Spleen (tissue), 11 donors: ENCODE data around the gene TLCD5. TPM values are rescaled to one million over a fixed set of nuclear protein-coding genes. Genes with fewer than 3 reads are reported as not detected.

Experiments used
- DNase-seq: peaks from one replicate; pipeline ENCODE4 v3.0.0-alpha.2; 2020
- H3K27ac ChIP-seq, 8 donors: fragments of 200-600 bp; sonication (generic) in 7 of 8; 1 replicate in 4 of 8; 2 replicates in 4 of 8; pipeline versions ENCODE4 v1.5.0 to v1.8.0; 2016 to 2021; ENCODE audit warnings: inconsistent platforms in 4 of 8, mild to moderate bottlenecking in 4 of 8, moderate library complexity in 1 of 8
- H3K27me3 ChIP-seq, 7 donors: fragments of 200-600 bp; sonication (generic) in 6 of 7; replicated peaks in 1 of 7; 1 replicate in 4 of 7; 2 replicates in 3 of 7; pipeline versions ENCODE4 v1.5.0 to v1.8.0; 2016 to 2021; ENCODE audit warnings: inconsistent platforms in 3 of 7, mild to moderate bottlenecking in 1 of 7
- H3K36me3 ChIP-seq, 6 donors: fragments of 200-600 bp; sonication (generic) in 5 of 6; 1 replicate in 4 of 6; 2 replicates in 2 of 6; pipeline versions ENCODE4 v1.5.0 to v1.8.0; 2016 to 2021; ENCODE audit warnings: inconsistent platforms in 2 of 6
- H3K4me1 ChIP-seq, 6 donors: fragments of 200-600 bp; sonication (generic) in 5 of 6; 1 replicate in 3 of 6; 2 replicates in 3 of 6; pipeline versions ENCODE4 v1.5.0 to v1.8.0; 2016 to 2021; ENCODE audit warnings: inconsistent platforms in 3 of 6
- H3K4me3 ChIP-seq, 8 donors: fragments of 200-600 bp; sonication (generic) in 7 of 8; 1 replicate in 4 of 8; 2 replicates in 4 of 8; pipeline versions ENCODE4 v1.5.0 to v1.8.0; 2016 to 2021; ENCODE audit warnings: inconsistent platforms in 4 of 8, mild to moderate bottlenecking in 4 of 8, moderate library complexity in 2 of 8
- H3K9me3 ChIP-seq, 8 donors: fragments of 200-600 bp; sonication (generic) in 7 of 8; 1 replicate in 4 of 8; 2 replicates in 4 of 8; pipeline versions ENCODE4 v1.5.0 to v1.8.0; 2016 to 2021; ENCODE audit warnings: inconsistent platforms in 4 of 8
- CTCF ChIP-seq, 11 experiments: fragments of 200-600 bp in 7 of 11; fragments of 450-650 bp in 4 of 11; sonication (generic) in 4 of 11; IDR thresholded peaks in 8 of 11; conservative IDR thresholded peaks in 3 of 11; 1 replicate in 7 of 11; 2 replicates in 4 of 11; pipeline versions ENCODE4 v1.4.0 to v1.8.0; 2016 to 2021; ENCODE audit warnings: antibody characterized with exemption in 11 of 11, inconsistent platforms in 4 of 11, mild to moderate bottlenecking in 1 of 11
- POLR2A ChIP-seq, 3 donors: fragments of 450-650 bp; IDR thresholded peaks; one replicate each; pipeline ENCODE4 v1.5.1; 2017; ENCODE audit warnings: antibody characterized with exemption in 3 of 3, mild to moderate bottlenecking in 1 of 3
- POLR2AphosphoS5 ChIP-seq, 3 donors: sonication (generic); formaldehyde crosslinking; IDR thresholded peaks; one replicate each; pipeline ENCODE4 v1.5.1; 2017; ENCODE audit warnings: antibody characterized with exemption in 3 of 3
- WGBS, 5 donors: extraction: QIAGEN DNeasy Blood & Tissue Kit in 3 of 5; methylation state at CpG; one replicate each; pipeline versions ENCODE4 v1.1.5 to v1.1.7; 2013 to 2018; 5-methylcytosine and 5-hydroxymethylcytosine counted together
- intact Hi-C: fragments of 100-400 bp; cut with DNase I; formaldehyde crosslinking; loops from one replicate; pipeline ENCODE4 v1.15.0; 2023; ENCODE audit warnings: low total_unique reads
- polyA plus RNA-seq, 3 donors: library from polyadenylated mRNA; stranded (reverse); fragments of 200-250 nt; gene quantifications; one replicate each; pipeline ENCODE4 v1.2.1, GENCODE V29; 2013
- total RNA-seq, 7 donors: library from RNA; depleted of rRNA in 3 of 7; stranded (reverse); fragments of >200 nt in 3 of 7; fragmentation: NEBNext Ultra II Directional in 4 of 7; extraction: Animal tissue kit (Norgen Biotek cat#: 25700) in 4 of 7; gene quantifications; one replicate each; pipeline versions ENCODE4 v1.1.0 to v1.2.1, GENCODE V29; 2016 to 2021
- donor health status: healthy with polysubstance abuse.
- donor health status: DM: no; HTN: no; CAD: no; lungs with moderate emphysema.
- donor health status: DM: no; HTN: no; CAD: no.
- donor health status: Bipolar disorder and iron deficiency.
- donor health status: healthy.
- donor health status: DM: no; HTN: no; CAD: no.
- donor health status: DM: yes; HTN: yes; CAD: no.

Gene TLCD5
- total and polyA plus RNA-seq, 10 donors, result 0.93 to 6.6 (median 3.8) TPM

- H3K36me3 ChIP-seq, result no peaks in the 10 kb centered on the region
- intact Hi-C loops, result loop anchor here (10.0 kb wide), 1 partner anchor 349 kb away; no protein-coding TSS in a partner anchor
- peak within 1 kb of the TSS; percentile 81 to 95 (median 91) for H3K27ac ChIP-seq
- WGBS, 5 donors, result 0 to 1% (median 0%) methylated on average over 61 to 92 of the region's 92 CpGs; no CpG with 5 or more reads in 1 of the 5 donors
- DNase-seq, result peak; percentile 96
- H3K4me1 ChIP-seq, result peaks cover 0 to 68% (median 45%) of the 10 kb centered on the region in 6 donors
- H3K9me3 ChIP-seq, result no peaks in the 10 kb centered on the region
- H3K27me3 ChIP-seq, result peaks cover 0 to 85% (median 3%) of the 10 kb centered on the region in 7 donors
- peak within 1 kb of the TSS; percentile 73 to 94 (median 86) for H3K4me3 ChIP-seq
- peak; percentile 58 to 83 (median 82) for TF ChIP-seq POLR2AphosphoS5 (IDR thresholded peaks at IDR 0.05)
- peak in 3 of 11 experiments; percentile 4 to 15 (median 15) for TF ChIP-seq CTCF (IDR thresholded peaks at IDR 0.05 in 8 of 11, conservative IDR thresholded peaks at IDR 0.05 in 3 of 11)
- peak in 1 of 3 donors; percentile 63 for TF ChIP-seq POLR2A (IDR thresholded peaks at IDR 0.05)
Measured at GRCh38 chr11:120335908-120336640, 11.0 kb downstream of the TLCD5 start, which contains the start of gene ARHGEF12. Gene ARHGEF12 (plus strand): TSS chr11:120336413. CDS start chr11:120337244, 831 bp downstream.

- peak overlapping the region; percentile 81 to 95 (median 91) for H3K27ac ChIP-seq
- 1 to 3% (median 1%) methylated on average over 24 to 56 of the region's 56 CpGs for WGBS, 5 donors
- DNase-seq, result peak; percentile 78
- TF ChIP-seq CTCF (IDR thresholded peaks at IDR 0.05 in 8 of 11, conservative IDR thresholded peaks at IDR 0.05 in 3 of 11), result no peak
- peaks cover 0 to 86% (median 0%) of the 10 kb centered on the region in 7 donors for H3K27me3 ChIP-seq
- no peaks in the 10 kb centered on the region for H3K9me3 ChIP-seq
- peaks cover 0 to 74% (median 46%) of the 10 kb centered on the region in 6 donors for H3K4me1 ChIP-seq
- H3K4me3 ChIP-seq, result peak overlapping the region; percentile 73 to 94 (median 86)
- no peaks in the 10 kb centered on the region for H3K36me3 ChIP-seq
- intact Hi-C loops, result loop anchor here (10.0 kb wide), 1 partner anchor 348 kb away; no protein-coding TSS in a partner anchor
Measured at GRCh38 chr11:120336641-120337354, 11.7 kb downstream of the TLCD5 start.

- 22 to 30% (median 27%) methylated on average over 18 of the region's 18 CpGs for WGBS, 5 donors
- DNase-seq, result no peak
- Histone ChIP-seq H3K36me3 (no peaks in the 10 kb centered on the region), H3K4me3 (peak overlapping the region; percentile 73 to 94 (median 86)), H3K27me3 (peaks cover 0 to 87% (median 6%) of the 10 kb centered on the region in 7 donors), H3K4me1 (peaks cover 0 to 81% (median 50%) of the 10 kb centered on the region in 6 donors), H3K9me3 (peaks cover 0 to 3% (median 0%) of the 10 kb centered on the region in 8 donors), H3K27ac (peak overlapping the region; percentile 81 to 95 (median 91))
- intact Hi-C loops, result loop anchor here (10.0 kb wide), 1 partner anchor 347 kb away; no protein-coding TSS in a partner anchor
- no peak for TF ChIP-seq CTCF (IDR thresholded peaks at IDR 0.05 in 8 of 11, conservative IDR thresholded peaks at IDR 0.05 in 3 of 11)
- no peak for TF ChIP-seq POLR2A (IDR thresholded peaks at IDR 0.05)
- TF ChIP-seq POLR2AphosphoS5 (IDR thresholded peaks at IDR 0.05), result no peak
Measured at GRCh38 chr11:120337355-120338106, 12.4 kb downstream of the TLCD5 start.
